DMS 273 (cell line): Measurements from ENCODE around the gene KLB.
"Not testable (repeated sequence)": the region's sequence is repeated elsewhere in the genome, so short reads cannot be mapped to it uniquely, and the experiment has no call there.

ENCODE experiments used
- DNase-seq: peaks from one replicate; lab custom pipeline; 2025; ENCODE audit not compliant: unreplicated experiment; lab: John Stamatoyannopoulos, UW

The KLB gene

DNA sequence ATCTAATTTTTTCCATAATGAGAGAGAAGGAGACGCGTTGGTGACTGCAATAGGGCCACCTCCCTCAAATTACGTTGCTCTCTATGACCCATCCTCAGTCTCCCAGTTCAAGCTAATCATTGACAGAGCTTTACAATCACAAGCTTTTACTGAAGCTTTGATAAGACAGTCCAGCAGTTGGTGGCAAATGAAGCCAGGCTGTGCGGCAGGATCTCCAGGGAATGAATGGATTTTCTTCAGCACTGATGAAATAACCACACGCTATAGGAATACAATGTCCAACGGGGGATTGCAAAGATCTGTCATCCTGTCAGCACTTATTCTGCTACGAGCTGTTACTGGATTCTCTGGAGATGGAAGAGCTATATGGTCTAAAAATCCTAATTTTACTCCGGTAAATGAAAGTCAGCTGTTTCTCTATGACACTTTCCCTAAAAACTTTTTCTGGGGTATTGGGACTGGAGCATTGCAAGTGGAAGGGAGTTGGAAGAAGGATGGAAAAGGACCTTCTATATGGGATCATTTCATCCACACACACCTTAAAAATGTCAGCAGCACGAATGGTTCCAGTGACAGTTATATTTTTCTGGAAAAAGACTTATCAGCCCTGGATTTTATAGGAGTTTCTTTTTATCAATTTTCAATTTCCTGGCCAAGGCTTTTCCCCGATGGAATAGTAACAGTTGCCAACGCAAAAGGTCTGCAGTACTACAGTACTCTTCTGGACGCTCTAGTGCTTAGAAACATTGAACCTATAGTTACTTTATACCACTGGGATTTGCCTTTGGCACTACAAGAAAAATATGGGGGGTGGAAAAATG is at the start of gene KLB:
Gene KLB, plus strand, starts transcription at position 168 of the 821 bp plus-strand sequence. Its CDS starts 20 bp downstream, at position 188.
- DNase-seq: no peak

DNA sequence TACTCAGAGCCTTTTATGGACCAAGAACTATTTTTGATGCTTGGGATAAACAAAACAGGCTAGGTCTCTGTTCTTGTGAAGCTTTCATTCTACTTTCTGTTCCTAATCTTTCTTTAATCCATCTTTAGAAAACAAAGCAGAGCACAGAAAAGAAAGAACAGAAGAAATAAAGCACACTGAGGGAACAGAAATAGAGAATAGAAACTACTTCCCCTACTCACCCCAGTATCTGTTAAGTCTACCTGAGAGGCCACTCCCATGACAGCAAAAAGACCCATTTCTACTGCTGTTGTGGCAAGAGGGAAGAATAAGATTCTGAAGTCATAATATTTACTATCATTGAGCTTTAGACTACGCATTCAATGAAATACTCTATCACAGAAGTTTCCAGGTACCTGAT is 49.7 kb upstream of the KLB start:
- no peak for DNase-seq

- not testable (repeated sequence) for DNase-seq
These were observed 46.1 kb upstream of the KLB start for GRCh38 chr4:39360611-39361010.

DNA sequence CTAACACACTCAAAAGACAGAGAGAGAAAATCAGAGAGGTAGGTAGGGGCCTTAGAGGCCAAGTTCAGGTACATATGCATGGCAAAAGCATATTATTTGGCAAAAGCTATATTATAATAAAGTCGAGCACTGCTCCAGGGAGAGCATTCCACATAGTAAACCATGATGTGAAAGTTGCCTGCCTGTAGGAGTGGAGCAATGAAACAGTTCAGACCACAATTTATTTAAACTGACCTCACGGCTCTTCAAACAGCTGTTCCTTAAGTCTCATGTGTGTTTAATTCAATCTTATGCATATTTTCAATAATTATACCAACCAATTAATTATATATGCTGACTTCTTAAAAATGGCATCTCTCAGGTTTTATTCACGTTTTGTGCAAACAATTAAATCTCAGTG is 43.9 kb upstream of the KLB start:
- DNase-seq: peak; percentile 12

- no peak for DNase-seq
These were observed 42.8 kb upstream of the KLB start for GRCh38 chr4:39363773-39364393.

DNA sequence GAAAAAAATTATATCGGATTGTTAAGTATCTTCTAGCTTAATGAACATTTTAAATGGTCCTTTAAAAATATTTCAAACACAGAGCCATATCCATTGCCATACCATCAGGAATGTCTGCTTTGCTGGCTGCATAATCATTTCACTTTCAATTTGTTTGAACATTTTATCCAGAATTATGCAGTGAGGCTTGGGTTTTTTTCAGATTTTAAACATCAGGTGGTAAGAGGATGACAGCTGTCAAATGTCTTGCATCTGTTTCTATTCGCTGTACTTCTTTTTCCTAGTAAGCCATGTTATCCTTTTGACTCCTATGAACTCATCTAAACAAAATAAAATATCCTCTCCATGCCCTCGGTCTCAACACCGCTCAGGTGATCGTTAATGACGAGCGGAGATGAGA is 41.4 kb upstream of the KLB start:
- peak; percentile 36 for DNase-seq

DNA sequence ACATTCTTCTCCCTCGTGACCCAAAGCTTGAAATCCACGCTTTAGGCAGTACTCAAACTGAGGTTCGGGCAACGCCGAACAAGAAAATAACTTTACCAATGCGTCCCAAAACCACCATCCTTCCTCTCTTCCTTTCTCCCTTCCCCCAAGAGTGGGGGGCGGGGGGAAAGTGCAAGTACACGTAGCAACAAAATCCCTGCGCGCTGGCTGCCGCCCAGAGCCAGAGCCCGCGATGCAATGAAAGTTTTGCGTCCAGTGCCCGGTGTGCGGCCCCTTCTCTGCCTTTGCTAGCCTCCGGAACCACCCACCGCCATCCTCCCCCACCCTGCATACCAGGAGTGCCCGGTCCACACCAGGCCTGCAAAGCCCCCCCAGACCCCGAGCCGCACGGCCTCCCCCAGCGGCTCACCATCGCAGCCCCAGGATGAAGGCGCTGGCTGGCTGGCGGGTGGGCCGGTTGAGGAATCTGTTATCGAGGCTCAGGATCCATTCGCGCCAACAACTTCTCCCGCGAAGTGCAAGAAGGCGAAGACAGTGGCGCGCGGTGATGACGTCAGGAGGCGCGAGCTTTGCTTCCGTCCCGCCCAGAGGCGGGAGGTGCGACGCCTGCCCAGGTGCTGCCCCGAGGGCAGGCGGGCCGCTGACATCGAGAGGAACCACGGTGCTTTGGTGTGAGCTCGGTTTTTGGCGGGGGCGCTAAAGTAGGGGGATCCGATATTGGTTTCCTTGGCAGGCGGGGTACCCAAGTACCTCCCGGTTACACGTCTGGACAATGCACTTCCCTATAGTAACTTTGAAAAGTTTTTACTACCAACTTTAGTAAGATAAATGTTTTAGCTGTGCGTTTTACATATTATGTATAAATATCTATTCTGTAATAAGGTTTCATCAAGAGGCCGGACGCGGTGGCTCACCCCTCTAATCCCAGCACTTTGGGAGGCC is 40.6 kb upstream of the KLB start, which contains the start of gene RFC1:
Gene RFC1, minus strand, starts transcription at position 533 of the 942 bp plus-strand sequence. Its CDS starts 121 bp downstream, at position 412.
- DNase-seq: peak; percentile 95

- DNase-seq: no peak
These were observed 39.6 kb upstream of the KLB start for GRCh38 chr4:39367166-39367565.

DNA sequence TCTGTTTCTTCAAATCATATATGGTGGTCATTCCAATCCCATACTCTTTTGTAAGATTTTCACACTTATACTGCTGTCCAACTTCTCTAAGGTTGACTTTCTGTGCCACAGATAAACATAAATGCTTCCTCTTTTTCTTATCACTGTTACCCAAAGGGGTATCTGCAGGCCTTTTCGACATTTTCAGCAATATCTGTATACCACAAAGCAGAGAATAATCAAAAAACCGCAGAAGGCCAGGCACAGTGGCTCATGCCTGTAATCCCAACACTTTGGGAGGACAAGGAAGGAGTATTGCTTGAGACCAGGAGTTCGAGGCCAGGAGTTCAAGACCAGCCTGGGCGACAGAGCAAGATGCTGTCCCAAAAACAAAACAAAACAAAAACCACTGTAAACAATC is 37.4 kb upstream of the KLB start:
- no peak for DNase-seq

GRCh38 chr4:39371209-39371608 is 35.5 kb upstream of the KLB start:
- not testable (repeated sequence) for DNase-seq

GRCh38 chr4:39375478-39375877 is 31.3 kb upstream of the KLB start:
- no peak for DNase-seq

DNA sequence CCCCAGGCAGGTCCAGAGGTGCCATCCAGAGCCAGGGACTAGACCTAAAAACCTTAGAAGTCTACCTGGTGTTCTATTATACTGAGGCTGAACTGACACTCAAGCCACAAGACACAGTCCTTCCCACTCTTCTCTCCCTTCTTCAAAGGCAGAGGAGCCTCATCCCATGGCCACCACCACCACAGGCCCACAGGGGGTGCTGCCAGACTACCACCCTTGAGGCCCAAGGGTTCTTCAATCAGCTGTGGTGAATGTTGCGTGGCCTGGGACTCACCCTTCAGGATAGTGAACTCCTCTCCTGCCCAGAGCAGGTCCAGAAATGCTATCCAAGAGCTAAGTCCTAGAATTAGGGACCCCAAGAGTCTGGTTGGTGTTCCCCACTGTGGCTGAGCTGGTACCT is 23.0 kb upstream of the KLB start:
- no peak for DNase-seq

- DNase-seq: no peak
These were observed 22.2 kb upstream of the KLB start for GRCh38 chr4:39384563-39384962.

GRCh38 chr4:39390603-39391002 is 16.1 kb upstream of the KLB start:
- DNase-seq: no peak

DNA sequence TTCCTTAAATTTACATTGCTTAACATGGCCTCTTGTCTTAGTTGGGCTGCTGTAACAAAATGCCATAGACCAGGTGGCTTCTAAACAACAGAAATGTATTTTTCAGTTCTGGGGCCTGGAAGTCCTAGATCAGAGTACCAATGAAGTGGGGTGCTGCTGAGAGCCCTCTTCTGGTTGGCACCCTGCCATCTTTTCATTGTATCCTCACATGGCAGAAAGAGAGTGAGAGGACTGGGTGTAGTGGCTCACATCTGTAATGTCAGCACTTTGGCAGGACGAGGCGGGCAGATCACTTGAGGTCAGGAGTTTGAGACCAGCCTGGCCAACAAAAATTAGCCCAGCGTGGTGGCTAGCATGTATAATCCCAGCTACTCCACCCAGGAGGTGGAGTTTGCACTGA is 12.0 kb upstream of the KLB start:
- no peak for DNase-seq

DNA sequence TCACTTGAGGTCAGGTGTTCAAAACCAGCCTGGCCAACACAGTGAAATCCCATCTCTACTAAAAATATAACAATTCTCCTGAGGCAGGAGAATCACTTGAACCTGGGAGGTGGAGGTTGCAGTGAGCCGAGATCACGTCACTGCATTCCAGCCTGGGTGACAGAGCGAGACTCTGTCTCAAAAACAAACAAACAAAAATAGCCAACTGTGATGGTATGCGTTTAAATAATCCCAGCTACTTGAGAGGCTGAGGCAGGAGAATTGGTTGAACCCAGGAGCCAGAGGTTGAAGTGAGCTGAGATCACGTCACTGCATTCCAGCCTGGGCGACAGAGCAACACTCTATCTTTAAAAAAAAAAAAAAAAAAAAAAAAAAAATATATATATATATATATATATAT is 5.1 kb upstream of the KLB start:
- DNase-seq: not testable (repeated sequence)

DNA sequence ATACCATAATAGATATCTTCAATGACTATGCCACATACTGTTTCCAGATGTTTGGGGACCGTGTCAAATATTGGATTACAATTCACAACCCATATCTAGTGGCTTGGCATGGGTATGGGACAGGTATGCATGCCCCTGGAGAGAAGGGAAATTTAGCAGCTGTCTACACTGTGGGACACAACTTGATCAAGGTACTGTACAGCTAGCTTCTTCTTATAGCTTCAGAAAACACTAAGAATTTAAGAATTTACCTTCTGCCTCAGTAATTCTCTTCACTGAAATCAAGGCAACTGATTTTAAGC is 805 bp downstream of the KLB start:
- DNase-seq: no peak

DNA sequence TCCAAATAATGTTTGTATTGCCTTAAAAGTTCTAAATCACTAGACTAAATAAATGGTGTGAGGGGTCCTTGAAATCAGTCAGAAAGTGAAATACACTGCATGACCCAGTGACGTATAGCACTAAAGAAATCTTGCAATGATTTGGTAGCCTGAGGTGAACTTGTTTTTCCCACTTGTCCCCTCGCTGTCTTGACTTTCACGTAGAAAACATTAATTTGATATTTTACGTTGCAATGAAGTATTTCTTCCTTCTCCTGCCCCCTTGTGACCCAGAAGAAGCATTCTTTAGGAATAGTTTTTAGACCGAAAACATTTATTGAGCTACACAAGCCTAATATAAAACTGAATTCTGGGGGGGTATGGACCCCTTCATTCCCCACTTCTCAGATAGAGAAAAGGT is 3.7 kb downstream of the KLB start:
- no peak for DNase-seq

GRCh38 chr4:39411561-39411960 is 4.8 kb downstream of the KLB start:
- not testable (repeated sequence) for DNase-seq

DNA sequence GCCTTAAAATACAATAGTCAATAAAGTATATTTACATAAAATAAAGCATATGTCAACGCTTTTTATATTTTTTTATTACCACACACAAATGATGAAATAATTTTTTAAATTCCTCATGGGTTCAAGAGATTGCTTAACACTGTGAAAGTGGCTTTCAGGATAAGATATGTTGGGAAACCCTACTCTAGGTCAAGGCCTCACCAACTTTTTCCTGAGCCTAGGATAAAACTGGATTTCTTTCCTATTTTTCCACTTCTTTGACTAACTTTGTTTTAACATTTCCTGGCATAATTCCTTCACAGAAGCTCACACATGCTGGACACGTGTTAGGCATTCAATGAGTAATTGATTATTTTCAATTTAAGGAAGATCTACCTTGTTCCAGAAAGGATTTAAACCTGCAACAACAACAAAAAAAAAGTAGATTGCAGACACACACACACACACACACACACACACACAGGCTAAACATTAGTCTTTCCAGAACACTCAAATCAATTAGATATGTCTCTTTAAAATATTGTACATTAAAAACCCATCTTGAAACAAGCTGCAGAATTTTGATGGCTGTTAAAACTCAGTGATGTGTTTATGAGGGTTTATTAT is 9.1 kb downstream of the KLB start:
- no peak for DNase-seq

DNA sequence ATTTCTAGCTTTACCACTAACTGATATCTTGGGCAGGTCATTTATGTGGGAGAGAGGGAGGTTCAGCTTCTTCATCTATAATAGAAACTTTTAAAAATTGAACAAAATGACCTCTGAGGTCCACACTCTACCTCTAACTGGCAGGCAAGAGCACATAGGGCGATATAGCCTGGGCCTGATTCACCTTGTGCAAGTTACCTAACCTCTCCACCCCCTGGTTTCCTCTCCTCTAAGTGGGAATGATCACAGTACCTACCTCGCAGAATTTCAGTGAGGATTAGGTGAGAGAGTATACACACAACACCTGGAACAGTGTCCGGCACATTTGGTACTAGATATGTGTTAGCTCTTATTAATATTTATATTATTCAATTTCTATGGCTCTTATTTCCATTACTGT is 15.5 kb downstream of the KLB start:
- DNase-seq: no peak
